H1 (cell line): ENCODE results near the gene PLEKHA3. TPM values are rescaled to one million over a fixed set of nuclear protein-coding genes. Genes with fewer than 3 reads are reported as not detected.

Source experiments
- CTCF ChIA-PET: fragments of 300-600 bp; sonication (Branson Sonifier 250); formaldehyde crosslinking; loops from one replicate; lab custom pipeline; 2021; ENCODE audit not compliant: partially characterized antibody; lab: Charles Lee
- POLR2A ChIA-PET: fragments of 300-600 bp; sonication (Branson Sonifier 250); formaldehyde crosslinking; loops from one replicate; lab custom pipeline; 2021; ENCODE audit warnings: inconsistent platforms; ENCODE audit not compliant: partially characterized antibody; lab: Charles Lee
- DNase-seq, 2 experiments: peaks; one replicate each; pipeline versions ENCODE4 v3.0.0 to v3.0.0-alpha.2; 2010 to 2022; ENCODE audit warnings: low spot score in 2 of 2, low read depth in 1 of 2, mixed read lengths in 1 of 2
- FAIRE-seq: peaks from 2 replicates; lab custom pipeline; 2011; peaks lifted over from hg19 to GRCh38; lab: Jason Lieb, UNC
- H2AFZ ChIP-seq: 2 replicates; pipeline ENCODE4 v1.8.1; 2012; ENCODE audit warnings: low read length, inconsistent platforms
- H2AK5ac ChIP-seq: 2 replicates; pipeline ENCODE4 v1.6.1; 2013; ENCODE audit warnings: low read depth, low read length
- H2BK120ac ChIP-seq: replicated peaks from 2 replicates; pipeline ENCODE3; 2013; ENCODE audit warnings: low read depth, low read length, inconsistent platforms
- H2BK12ac ChIP-seq: 2 replicates; pipeline ENCODE4 v1.6.1; 2013; ENCODE audit warnings: low read depth, low read length
- H2BK15ac ChIP-seq: 2 replicates; pipeline ENCODE4 v1.6.1; 2013; ENCODE audit warnings: low read length
- H2BK20ac ChIP-seq: 2 replicates; pipeline ENCODE4 v1.6.1; 2013; ENCODE audit warnings: low read length
- H2BK5ac ChIP-seq: 2 replicates; pipeline ENCODE4 v1.6.1; 2013; ENCODE audit warnings: low read depth, low read length
- H3K14ac ChIP-seq: 2 replicates; pipeline ENCODE4 v1.6.1; 2013; ENCODE audit warnings: inconsistent platforms; ENCODE audit not compliant: insufficient read length
- H3K18ac ChIP-seq: 2 replicates; pipeline ENCODE4 v1.6.1; 2013; ENCODE audit warnings: low read length; ENCODE audit errors: extremely low read depth
- H3K23ac ChIP-seq: 2 replicates; pipeline ENCODE4 v1.6.1; 2013; ENCODE audit warnings: inconsistent platforms; ENCODE audit not compliant: insufficient read length
- H3K23me2 ChIP-seq: 2 replicates; pipeline ENCODE4 v1.6.1; 2013; ENCODE audit warnings: low read depth, low read length
- H3K27ac ChIP-seq: 2 replicates; pipeline ENCODE4 v1.6.1; 2011; ENCODE audit warnings: low read depth, low read length, inconsistent platforms
- H3K27me3 ChIP-seq, 4 experiments: replicated peaks in 1 of 4; 1 replicate in 1 of 4; 2 replicates in 3 of 4; pipeline versions ENCODE4 v1.6.1 to v1.8.1; 2011 to 2013; ENCODE audit warnings: low read length in 3 of 4, mild to moderate bottlenecking in 3 of 4, inconsistent platforms in 2 of 4, mixed read lengths in 2 of 4, moderate library complexity in 1 of 4; ENCODE audit not compliant: control insufficient read depth in 3 of 4, insufficient read depth in 3 of 4; ENCODE audit errors: extremely low read depth in 1 of 4
- H3K36me3 ChIP-seq, 4 experiments: 2 replicates each; pipeline versions ENCODE4 v1.6.1 to v1.8.1; 2011 to 2013; ENCODE audit warnings: mild to moderate bottlenecking in 4 of 4, low read length in 3 of 4, moderate library complexity in 2 of 4, control low read depth in 1 of 4, inconsistent platforms in 1 of 4; ENCODE audit not compliant: insufficient read depth in 4 of 4, control insufficient read depth in 2 of 4
- H3K4ac ChIP-seq: replicated peaks from 2 replicates; pipeline ENCODE3; 2013; ENCODE audit warnings: low read length, low read depth, mixed read lengths, inconsistent platforms; ENCODE audit not compliant: insufficient read length
- H3K4me1 ChIP-seq, 4 experiments: replicated peaks in 1 of 4; 1 replicate in 1 of 4; 2 replicates in 3 of 4; pipeline versions ENCODE4 v1.6.1 to v1.8.1; 2011 to 2013; ENCODE audit warnings: low read length in 3 of 4, inconsistent platforms in 2 of 4, mixed read lengths in 1 of 4; ENCODE audit not compliant: insufficient read depth in 4 of 4, control insufficient read depth in 3 of 4
- H3K4me2 ChIP-seq, 2 experiments: 2 replicates each; pipeline versions ENCODE4 v1.6.1 to v1.8.1; 2011 to 2013; ENCODE audit warnings: low read depth in 2 of 2, low read length in 2 of 2, control low read depth in 1 of 2, inconsistent platforms in 1 of 2, mild to moderate bottlenecking in 1 of 2; ENCODE audit not compliant: insufficient read depth in 1 of 2
- H3K4me3 ChIP-seq, 4 experiments: fragments of 200-600, 300-600 bp in 1 of 4; sonication (generic), shearing (Covaris generic), sonication (Bioruptor Twin) in 1 of 4; 2 replicates each; pipeline versions ENCODE4 v1.5.1 to v1.8.1; 2011 to 2016; ENCODE audit warnings: low read length in 4 of 4, low read depth in 3 of 4, control low read depth in 2 of 4, inconsistent platforms in 2 of 4, mild to moderate bottlenecking in 2 of 4, mixed read lengths in 1 of 4, moderate library complexity in 1 of 4; ENCODE audit not compliant: insufficient read depth in 2 of 4; ENCODE audit errors: extremely low read depth in 1 of 4
- H3K56ac ChIP-seq: replicated peaks from 2 replicates; pipeline ENCODE3; 2013; ENCODE audit warnings: low read depth, mild to moderate bottlenecking, mixed read lengths, low read length, inconsistent platforms; ENCODE audit not compliant: insufficient read length
- H3K79me1 ChIP-seq: 2 replicates; pipeline ENCODE4 v1.6.1; 2013; ENCODE audit warnings: low read depth, low read length, control low read depth
- H3K79me2 ChIP-seq, 2 experiments: 2 replicates each; pipeline versions ENCODE4 v1.6.1 to v1.8.1; 2012 to 2013; ENCODE audit warnings: low read length in 2 of 2, mild to moderate bottlenecking in 2 of 2, inconsistent platforms in 1 of 2; ENCODE audit not compliant: insufficient read depth in 2 of 2, control insufficient read depth in 1 of 2
- H3K9ac ChIP-seq, 4 experiments: replicated peaks in 1 of 4; 1 replicate in 1 of 4; 2 replicates in 3 of 4; pipeline versions ENCODE4 v1.6.1 to v1.8.1; 2011 to 2013; ENCODE audit warnings: low read depth in 3 of 4, low read length in 3 of 4, control low read depth in 2 of 4, mild to moderate bottlenecking in 2 of 4, moderate library complexity in 2 of 4, inconsistent platforms in 1 of 4; ENCODE audit errors: extremely low read depth in 1 of 4
- H3K9me3 ChIP-seq, 2 experiments: 2 replicates each; pipeline versions ENCODE4 v1.6.1 to v1.8.1; 2012 to 2013; ENCODE audit warnings: mild to moderate bottlenecking in 2 of 2, moderate library complexity in 2 of 2, control low read depth in 1 of 2, inconsistent platforms in 1 of 2, low read depth in 1 of 2, low read length in 1 of 2, mixed read lengths in 1 of 2; ENCODE audit not compliant: insufficient read depth in 2 of 2
- H4K20me1 ChIP-seq, 2 experiments: replicated peaks in 1 of 2; 2 replicates each; pipeline versions ENCODE3 to v1.8.1; 2011 to 2013; ENCODE audit warnings: inconsistent platforms in 2 of 2, low read length in 2 of 2, mild to moderate bottlenecking in 1 of 2; ENCODE audit not compliant: insufficient read depth in 2 of 2, control insufficient read depth in 1 of 2
- H4K5ac ChIP-seq: 2 replicates; pipeline ENCODE4 v1.6.1; 2013; ENCODE audit warnings: low read length, low read depth, mixed read lengths, inconsistent platforms; ENCODE audit not compliant: insufficient read length
- H4K8ac ChIP-seq: 2 replicates; pipeline ENCODE4 v1.8.0; 2013; ENCODE audit warnings: mild to moderate bottlenecking, moderate library complexity, low read length, inconsistent platforms; ENCODE audit not compliant: insufficient read depth; ENCODE audit errors: extremely low read depth
- H4K91ac ChIP-seq: replicated peaks from 2 replicates; pipeline ENCODE3; 2013; ENCODE audit warnings: low read length, mixed read lengths, inconsistent platforms; ENCODE audit not compliant: insufficient read length
- BCL11A ChIP-seq, 2 experiments: IDR thresholded peaks; one replicate each; pipeline ENCODE4 v1.6.1; 2011; ENCODE audit warnings: low read depth in 2 of 2, low read length in 2 of 2, mild to moderate bottlenecking in 2 of 2
- CBX8 ChIP-seq: fragments of 300-800, 300-1000 bp; sonication (generic); IDR thresholded peaks from 2 replicates; pipeline ENCODE4 v1.7.1; 2016; ENCODE audit warnings: low read depth, low read length, borderline replicate concordance
- CEBPB ChIP-seq: IDR thresholded peaks from 2 replicates; pipeline ENCODE4 v1.6.1; 2012; ENCODE audit warnings: low read depth, low read length
- CREB1 ChIP-seq: IDR thresholded peaks from 2 replicates; pipeline ENCODE4 v1.6.1; 2012; ENCODE audit warnings: inconsistent platforms
- CTBP2 ChIP-seq: IDR thresholded peaks from 2 replicates; pipeline ENCODE4 v1.7.0; 2011; ENCODE audit warnings: borderline replicate concordance, mild to moderate bottlenecking, moderate library complexity, mixed read lengths, low read length; ENCODE audit not compliant: insufficient read depth, insufficient read length
- E2F6 ChIP-seq: IDR thresholded peaks from 2 replicates; pipeline ENCODE4 v1.6.1; 2012; ENCODE audit warnings: inconsistent platforms
- EP300 ChIP-seq, 2 experiments: IDR thresholded peaks; 1 replicate in 1 of 2; 2 replicates in 1 of 2; pipeline ENCODE4 v1.6.1; 2011 to 2012; ENCODE audit warnings: low read depth in 2 of 2, low read length in 2 of 2, mild to moderate bottlenecking in 2 of 2, borderline replicate concordance in 1 of 2, inconsistent platforms in 1 of 2, moderate library complexity in 1 of 2
- KDM4A ChIP-seq: IDR thresholded peaks from one replicate; pipeline ENCODE4 v1.7.1; 2012; ENCODE audit warnings: low read depth, mild to moderate bottlenecking, moderate library complexity, low read length, inconsistent platforms; ENCODE audit not compliant: severe bottlenecking
- MAFK ChIP-seq: IDR thresholded peaks from 2 replicates; pipeline ENCODE4 v1.6.1; 2012; ENCODE audit warnings: low read depth, mild to moderate bottlenecking, improper control_type of control experiment, low read length
- POU5F1 ChIP-seq: IDR thresholded peaks from 2 replicates; pipeline ENCODE4 v1.6.1; 2011; ENCODE audit warnings: low read depth, mild to moderate bottlenecking, low read length, moderate library complexity
- SIN3A ChIP-seq, 2 experiments: IDR thresholded peaks in 1 of 2; conservative IDR thresholded peaks in 1 of 2; 2 replicates each; pipeline ENCODE4 v1.6.1; 2011 to 2012; ENCODE audit warnings: low read length in 2 of 2, improper control_type of control experiment in 1 of 2, low read depth in 1 of 2, mild to moderate bottlenecking in 1 of 2
- TAF7 ChIP-seq: optimal IDR thresholded peaks from 2 replicates; pipeline ENCODE3; 2011; ENCODE audit warnings: low read depth, mild to moderate bottlenecking, inconsistent platforms, low read length, moderate library complexity, borderline replicate concordance
- TCF12 ChIP-seq: IDR thresholded peaks from 2 replicates; pipeline ENCODE4 v1.6.1; 2011; ENCODE audit warnings: low read depth, mild to moderate bottlenecking, low read length
- WGBS, 2 experiments: shearing (Covaris generic) in 1 of 2; methylation state at CpG; one replicate each; pipeline versions ENCODE4 v1.1.6 to v1.1.7; 2013 to 2015; ENCODE audit warnings: low lambda C conversion rate in 2 of 2, mixed read lengths in 2 of 2, inconsistent platforms in 1 of 2, low coverage in 1 of 2, missing lambda C conversion rate in 1 of 2; ENCODE audit not compliant: insufficient replicate concordance in 2 of 2, insufficient coverage in 1 of 2, insufficient read length in 1 of 2; ENCODE audit errors: extremely low coverage in 1 of 2, missing lambda C conversion rate in 1 of 2; 5-methylcytosine and 5-hydroxymethylcytosine counted together
- polyA plus RNA-seq, 7 experiments: library from polyadenylated mRNA; depleted of rRNA in 3 of 7; stranded (reverse) in 5 of 7; unstranded in 2 of 7; fragments of >200 nt in 5 of 7; fragments of 200-250 nt in 2 of 7; gene quantifications; 1 replicate in 5 of 7; 2 replicates in 1 of 7; 4 replicates in 1 of 7; pipeline versions ENCODE4 v1.2.1 to v1.2.3, GENCODE V29; 2011 to 2013; ENCODE audit warnings: missing spikeins in 2 of 7, mixed read lengths in 2 of 7
- total RNA-seq: library from RNA; stranded (reverse); fragmentation: NEBNext Ultra II Directional; extraction: Animal tissue kit (Norgen Biotek cat#: 25700); gene quantifications from 2 replicates; pipeline ENCODE4 v1.2.1, GENCODE V29; 2021

PLEKHA3 gene
- total and polyA plus RNA-seq, 2 of the 8 experiments (the other 6 are each of a cell fraction or from before 2014, with no cell fraction given) = 1.9 to 20.1 TPM

GRCh38 chr2:178452334-178452733 is 27.9 kb upstream of the PLEKHA3 start:
- H3K36me3 ChIP-seq = peaks cover 0 to 18% (median 11%) of the 10 kb centered on the region in 4 experiments; a peak in 6 of 8 replicates
- POLR2A ChIA-PET = interaction anchor here (0.9 to 3.1 kb wide), 7 partner anchors 9 to 48 kb away, joined by 3 to 30 read pairs (median 8); partner anchors contain the start of gene PLEKHA3
- CTCF ChIA-PET = interaction anchor here (0.7 kb wide), 1 partner anchor 471 kb away, joined by 4 read pairs; no protein-coding TSS in a partner anchor
- peaks cover 8 to 26% of the 10 kb centered on the region in 2 experiments for H3K79me2 ChIP-seq
- H2BK15ac ChIP-seq = no peak overlapping the region
- peaks cover 0 to 2% (median 0%) of the 10 kb centered on the region in 4 experiments; a peak in 2 of 7 replicates for H3K4me1 ChIP-seq
- no peak overlapping the region for H2AK5ac ChIP-seq
- H4K20me1 ChIP-seq = peaks cover 4% of the 10 kb centered on the region in 2 experiments
- H3K27ac ChIP-seq = no peak overlapping the region
- no peak overlapping the region for H4K91ac ChIP-seq
- H3K14ac ChIP-seq = no peak overlapping the region
- H3K23ac ChIP-seq = no peak overlapping the region
- H3K4me2 ChIP-seq = no peak overlapping the region; a peak in 1 of 4 replicates
- peaks cover 6% of the 10 kb centered on the region; the same call in 1 of the 2 replicates for H3K79me1 ChIP-seq
- peaks cover 5% of the 10 kb centered on the region for H3K23me2 ChIP-seq
- no peak overlapping the region for H3K18ac ChIP-seq
- no peak overlapping the region for H4K5ac ChIP-seq
- no peak overlapping the region for H2BK20ac ChIP-seq
- no peaks in the 10 kb centered on the region for H3K27me3 ChIP-seq
- no peaks in the 10 kb centered on the region for H3K9me3 ChIP-seq
- H2BK5ac ChIP-seq = no peak overlapping the region
- WGBS, 2 experiments = 97% methylated on average over 2 of the region's 2 CpGs; no CpG with 5 or more reads in 1 of the 2 experiments
- no peak overlapping the region for H3K9ac ChIP-seq
- no peak overlapping the region for H3K4me3 ChIP-seq
- DNase-seq (no peak), FAIRE-seq (no peak)
- H2BK12ac ChIP-seq = no peak overlapping the region
- H3K4ac ChIP-seq = no peak overlapping the region
- no peak overlapping the region for H3K56ac ChIP-seq
- no peak overlapping the region for H2AFZ ChIP-seq
- H2BK120ac ChIP-seq = no peak overlapping the region
- H4K8ac ChIP-seq = no peak overlapping the region
- TF ChIP-seq CEBPB (no peak), CBX8 (no peak), CREB1 (no peak), TCF12 (no peak), KDM4A (no peak), TAF7 (no peak), BCL11A (IDR thresholded peaks at IDR 0.05; ENCODE audit: low read depth in 2 of 2, low read length in 2 of 2) (no peak), EP300 (IDR thresholded peaks at IDR 0.05; ENCODE audit: borderline replicate concordance in 1 of 2, low read depth in 2 of 2, low read length in 2 of 2) (no peak), POU5F1 (no peak), E2F6 (no peak), MAFK (no peak), SIN3A (conservative IDR thresholded peaks at IDR 0.05 in 1 of 2, IDR thresholded peaks at IDR 0.05 in 1 of 2; ENCODE audit: low read depth in 1 of 2, low read length in 2 of 2) (no peak), CTBP2 (no peak)
